Erythroblast (primary cell): ENCODE measurements around the gene NPM1.

ENCODE experiments used
- GATA1 ChIP-seq: IDR thresholded peaks from 2 replicates; pipeline ENCODE4 v1.6.1; 2011; ENCODE audit warnings: low read depth, mild to moderate bottlenecking, control low read depth, low read length, moderate library complexity
- POLR2A ChIP-seq: IDR thresholded peaks from 2 replicates; pipeline ENCODE4 v1.6.1; 2011; ENCODE audit warnings: mild to moderate bottlenecking, low read length

DNA sequence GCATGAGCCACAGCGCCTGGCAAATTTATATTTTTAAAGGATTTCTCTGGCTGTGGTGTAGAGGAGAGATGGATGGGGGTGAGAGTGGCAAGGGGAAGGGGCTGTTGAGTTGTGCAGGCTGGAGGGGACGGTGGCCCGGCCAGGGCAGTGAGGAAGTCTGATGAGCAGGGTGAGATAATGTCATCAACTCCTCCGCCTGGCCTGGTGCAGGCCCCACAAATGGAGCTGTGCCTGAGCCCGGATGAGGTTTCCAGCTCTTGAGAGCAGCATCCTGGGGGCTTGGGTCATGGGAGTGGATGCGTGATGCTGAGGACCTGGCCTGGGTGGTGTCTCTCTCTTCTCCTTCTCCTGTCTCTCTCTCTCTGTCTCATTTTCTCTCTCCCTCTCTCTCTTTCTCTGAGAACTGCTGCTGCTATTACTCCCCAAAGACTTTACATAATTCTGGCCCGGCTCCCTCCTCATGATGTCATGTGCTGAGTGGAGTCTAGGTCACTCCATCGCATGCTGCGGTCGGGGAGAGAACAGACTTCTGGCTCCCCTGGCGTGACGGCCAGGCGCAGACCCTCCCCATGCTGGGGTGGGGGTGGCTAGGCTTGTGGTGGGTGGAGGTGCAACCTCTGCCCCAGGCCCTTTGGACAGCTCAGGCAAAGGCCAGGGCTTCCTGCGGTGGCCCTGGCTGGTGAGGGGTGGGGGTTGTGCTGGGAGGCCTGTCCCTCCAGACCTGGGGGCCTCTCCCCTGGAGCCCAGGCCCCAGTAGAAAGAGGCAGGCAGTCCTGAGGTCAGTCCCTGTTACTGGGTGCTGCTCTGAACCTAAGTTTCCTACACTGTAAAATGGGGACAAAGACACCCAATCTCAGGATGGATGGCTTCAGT is 58.2 kb downstream of the NPM1 start:
- no peak for TF ChIP-seq POLR2A
- TF ChIP-seq GATA1 = no peak
